HG02798 (cell line): ENCODE measurements around the gene SDF4.

ENCODE experiments used
- ATAC-seq: cut with Tn5 transposase; IDR thresholded peaks from one replicate; pipeline ENCODE4 v1.9.1; 2021; ENCODE audit warnings: mild to moderate bottlenecking; ENCODE audit not compliant: unreplicated experiment, poor library complexity

Gene SDF4

DNA sequence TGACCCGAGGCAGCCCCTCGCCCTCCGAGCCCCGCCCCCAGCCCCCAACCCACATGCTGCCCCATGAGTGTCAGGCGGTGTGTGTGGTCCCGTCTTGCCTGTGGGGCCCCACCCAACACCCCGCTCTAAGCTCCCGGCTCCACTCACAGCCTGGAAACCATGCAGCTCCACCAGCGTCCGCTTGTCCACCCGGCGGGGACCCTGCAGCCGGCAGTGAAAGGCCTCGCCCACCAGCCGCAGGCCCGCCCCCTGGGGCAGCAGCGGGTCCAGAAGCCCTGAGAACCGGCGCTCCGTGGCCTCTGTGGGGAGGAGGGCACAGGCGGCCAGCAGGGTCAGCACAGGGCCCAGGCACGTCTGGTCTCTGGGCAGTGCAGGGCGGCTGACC lies 12.0 kb upstream of the SDF4 start:
- ATAC-seq: no peak

DNA sequence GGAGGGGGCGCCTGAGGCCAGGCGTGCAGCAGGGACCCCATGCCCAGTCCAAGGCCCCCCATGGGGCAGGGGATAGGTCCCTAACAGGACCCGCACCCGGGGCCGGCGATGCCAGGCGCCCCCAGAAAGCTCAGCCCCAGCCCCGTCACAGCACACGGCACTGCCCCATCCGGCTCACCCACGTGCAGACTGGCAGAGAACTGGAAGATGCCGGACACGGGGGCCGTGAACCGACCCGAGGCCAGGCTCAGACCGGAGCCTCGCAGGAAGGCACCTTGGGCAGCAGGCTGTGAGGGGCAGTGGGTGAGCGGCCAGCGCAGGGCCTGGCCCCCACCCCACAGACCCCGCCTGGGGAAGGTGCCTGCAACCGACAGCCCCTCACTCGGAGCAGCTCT lies 11.5 kb upstream of the SDF4 start:
- no peak for ATAC-seq

DNA sequence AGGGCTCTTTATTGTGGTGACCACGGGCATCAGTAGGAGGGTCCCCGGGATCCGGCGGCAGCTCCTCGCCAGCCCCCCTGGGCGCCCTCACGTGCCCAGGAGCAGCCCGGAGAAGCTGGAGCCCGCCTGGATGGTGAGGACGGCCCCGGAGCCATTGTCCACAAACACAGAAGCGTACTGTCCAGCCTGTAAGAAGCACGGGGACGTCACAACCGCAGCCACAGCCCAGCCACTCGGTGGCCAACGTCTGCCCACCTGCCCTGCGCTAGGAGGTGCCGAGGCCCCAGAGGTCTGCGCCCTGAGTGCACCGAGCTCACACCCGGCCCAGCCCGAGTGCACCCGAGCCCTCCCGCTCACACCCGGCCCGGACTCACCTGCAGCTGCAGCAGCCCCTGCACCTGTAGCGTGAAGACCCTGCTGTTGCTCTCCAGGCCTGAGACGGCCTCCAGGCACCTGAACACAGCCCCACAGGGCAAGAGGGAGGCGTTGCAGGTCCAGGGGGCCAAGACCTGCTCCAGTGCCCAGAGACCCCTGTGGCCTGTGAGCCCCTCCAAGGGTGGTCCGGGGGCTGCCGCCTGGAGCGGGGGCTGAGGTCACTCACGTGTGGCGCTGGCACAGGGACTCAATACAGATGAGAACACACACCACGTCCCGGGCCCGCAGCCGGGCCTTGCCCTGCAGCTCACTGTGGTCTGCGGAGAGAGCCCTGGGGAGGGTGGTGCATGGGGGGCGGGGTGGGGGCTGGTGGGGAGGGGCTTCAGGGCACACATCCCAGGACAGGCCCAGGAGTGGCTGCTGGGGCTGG lies 10.9 kb upstream of the SDF4 start:
- no peak for ATAC-seq

DNA sequence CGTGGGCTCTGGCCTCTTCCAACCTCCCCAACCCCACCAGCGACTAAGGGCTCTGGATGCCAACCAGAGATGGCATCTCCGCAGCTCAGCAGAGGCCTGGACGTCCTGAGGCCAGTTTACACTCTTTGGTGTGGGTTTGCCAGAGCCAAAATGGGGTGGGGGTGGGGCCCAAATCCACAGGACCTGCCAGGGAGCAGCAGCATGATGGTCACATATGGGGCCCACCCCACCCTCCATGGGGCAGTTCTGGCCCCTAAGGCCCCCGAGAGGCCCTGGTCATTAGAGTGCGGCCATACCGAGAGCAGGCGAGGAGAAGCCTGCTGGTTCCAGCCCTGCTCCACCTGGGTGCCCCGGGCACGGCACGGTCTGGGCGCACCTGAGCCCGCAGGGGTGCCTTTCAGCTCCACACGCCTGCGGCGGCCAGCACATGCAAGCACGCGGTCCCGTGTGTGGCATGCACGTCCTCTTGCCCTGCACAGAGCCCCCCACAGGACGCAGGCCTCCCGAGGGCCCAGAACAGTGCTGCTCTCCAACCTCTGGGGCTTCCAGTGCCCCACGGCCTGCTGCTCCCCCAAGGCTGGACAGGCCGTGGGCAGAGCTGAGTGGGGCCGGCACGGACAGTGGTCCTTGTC lies 9.9 kb upstream of the SDF4 start:
- ATAC-seq: no peak

DNA sequence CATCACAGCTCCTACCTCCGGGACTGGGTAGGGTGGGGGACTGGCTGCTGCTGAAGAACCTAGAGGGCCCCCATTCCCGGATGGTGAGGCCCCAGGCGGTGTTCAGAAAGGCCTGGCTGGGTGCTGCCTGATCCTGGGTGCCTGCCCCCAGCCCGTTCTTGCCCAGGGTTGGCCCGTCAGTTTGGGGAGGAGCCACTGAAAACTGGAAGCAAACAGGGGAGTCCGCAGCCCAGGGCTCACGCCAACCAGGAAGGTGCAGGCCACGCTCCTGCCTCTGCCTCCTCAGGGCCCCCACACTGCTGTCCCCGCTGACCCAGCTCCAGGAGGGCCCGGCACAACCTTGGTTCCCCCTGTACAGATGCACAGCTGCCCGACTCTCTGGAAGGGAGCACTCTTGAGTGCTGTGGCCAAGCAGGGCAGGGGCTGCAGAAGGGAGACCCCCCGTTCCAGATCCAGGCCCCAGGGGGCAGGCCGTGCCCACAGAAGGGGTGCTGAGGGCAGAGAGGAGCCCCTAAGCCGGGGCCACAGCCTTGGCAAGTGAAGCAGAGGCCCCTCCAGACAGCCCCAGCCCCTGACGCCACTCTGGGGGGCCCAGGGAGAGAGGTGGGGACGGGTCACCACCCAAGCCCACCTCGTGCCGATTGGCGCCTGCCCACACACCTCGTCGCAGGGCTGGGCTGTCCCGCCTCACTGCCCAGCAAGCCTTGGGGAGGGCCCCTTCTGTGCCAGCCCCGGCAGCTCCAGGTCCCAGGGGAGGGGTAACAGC lies 9.2 kb upstream of the SDF4 start:
- ATAC-seq: no peak

DNA sequence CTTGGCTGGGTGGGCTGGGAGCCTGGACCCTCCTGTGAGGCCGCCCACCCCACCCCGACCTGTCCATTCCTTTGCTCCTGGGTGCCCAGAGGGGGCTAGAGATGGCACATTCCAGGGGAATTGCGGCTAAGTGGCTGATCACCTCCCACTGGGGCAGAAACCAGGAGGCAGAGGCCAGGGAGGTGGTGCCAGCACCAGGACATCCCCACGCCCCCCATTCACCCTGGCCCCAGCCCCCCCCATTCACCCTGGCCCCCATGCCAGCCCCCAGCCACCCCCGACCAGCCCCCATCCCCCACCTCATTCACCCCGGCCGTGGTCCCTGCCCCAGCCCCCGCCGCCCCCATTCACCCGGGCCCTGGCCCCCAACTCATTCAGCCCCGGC lies 8.5 kb upstream of the SDF4 start:
- no peak for ATAC-seq

DNA sequence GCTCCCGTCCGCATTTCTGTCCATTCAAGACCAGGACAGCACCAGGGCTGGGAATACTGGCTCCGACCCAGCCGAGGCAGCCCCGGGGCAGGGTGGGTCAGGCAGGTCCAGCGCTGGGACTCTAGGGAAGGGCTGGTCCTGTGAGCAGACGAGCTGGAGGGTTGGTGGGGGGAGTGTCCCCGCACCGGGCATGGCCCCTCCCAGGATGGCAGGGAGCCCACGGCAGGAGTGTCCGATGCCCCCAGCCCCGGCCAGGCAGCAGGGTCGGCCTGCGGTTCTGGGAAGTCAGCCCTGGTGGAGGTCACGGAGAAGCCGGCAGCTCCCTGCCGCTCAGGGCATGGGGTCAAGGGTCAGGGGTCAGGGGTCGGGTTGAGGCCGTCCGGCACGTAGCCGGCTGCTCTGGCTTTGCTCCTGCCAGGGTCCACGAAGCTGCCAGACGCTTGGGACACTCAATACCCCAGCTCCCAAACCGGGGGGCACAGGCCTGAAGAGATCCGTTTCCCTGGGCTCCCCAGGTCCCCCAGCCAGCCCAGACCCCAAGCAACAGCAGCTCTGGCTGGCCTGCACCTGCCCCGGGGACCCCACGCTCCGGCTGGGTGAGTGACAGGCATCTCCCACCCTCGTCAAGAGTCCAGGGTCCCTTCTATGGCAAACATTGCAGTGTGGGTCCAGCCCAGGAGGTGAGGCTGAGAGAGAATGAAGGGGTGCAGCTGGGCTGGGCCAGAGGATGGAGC lies 8.0 kb upstream of the SDF4 start:
- ATAC-seq: no peak

DNA sequence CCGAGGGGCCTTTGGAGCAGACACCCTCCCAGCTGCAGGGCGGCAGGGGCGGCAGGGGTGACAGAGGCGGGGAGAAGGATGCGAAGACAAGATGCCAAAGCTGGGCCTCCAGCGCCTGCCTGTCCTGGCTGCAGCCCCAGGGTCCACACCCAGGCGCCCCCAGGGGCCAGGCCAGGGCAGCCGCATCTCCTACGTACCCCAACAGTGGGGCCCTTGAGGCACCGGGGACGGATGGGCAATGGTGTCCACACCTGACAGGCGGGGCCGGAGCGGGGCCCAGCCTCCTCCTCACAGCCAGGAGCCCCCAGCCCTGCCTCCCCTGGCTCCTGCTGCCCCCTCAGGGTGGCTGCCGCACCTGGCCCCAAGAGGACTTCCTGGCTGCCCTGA lies 7.4 kb upstream of the SDF4 start:
- no peak for ATAC-seq

DNA sequence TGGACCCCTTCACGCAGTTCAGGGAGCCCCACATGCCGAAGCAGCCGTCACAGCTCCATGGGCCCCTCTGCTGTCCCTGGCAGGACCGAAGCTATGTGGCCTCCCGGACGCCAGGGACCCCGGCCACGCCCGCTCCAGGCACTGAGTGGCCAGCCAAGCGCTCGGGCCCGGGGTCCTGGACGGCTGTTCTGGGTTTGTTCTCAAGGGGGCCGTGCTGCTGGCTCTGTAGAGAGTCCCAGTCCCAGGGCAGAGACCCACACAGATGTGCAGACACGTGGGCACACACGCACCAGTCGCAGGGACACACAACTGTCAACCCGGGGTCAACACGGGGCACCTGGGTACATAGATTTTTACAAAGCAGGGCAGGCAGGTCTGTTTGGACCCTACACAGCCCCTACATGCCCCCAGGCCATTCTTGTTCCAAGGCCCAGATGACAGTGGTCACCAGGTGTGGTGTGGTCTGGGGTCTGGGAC lies 6.9 kb upstream of the SDF4 start:
- no peak for ATAC-seq

DNA sequence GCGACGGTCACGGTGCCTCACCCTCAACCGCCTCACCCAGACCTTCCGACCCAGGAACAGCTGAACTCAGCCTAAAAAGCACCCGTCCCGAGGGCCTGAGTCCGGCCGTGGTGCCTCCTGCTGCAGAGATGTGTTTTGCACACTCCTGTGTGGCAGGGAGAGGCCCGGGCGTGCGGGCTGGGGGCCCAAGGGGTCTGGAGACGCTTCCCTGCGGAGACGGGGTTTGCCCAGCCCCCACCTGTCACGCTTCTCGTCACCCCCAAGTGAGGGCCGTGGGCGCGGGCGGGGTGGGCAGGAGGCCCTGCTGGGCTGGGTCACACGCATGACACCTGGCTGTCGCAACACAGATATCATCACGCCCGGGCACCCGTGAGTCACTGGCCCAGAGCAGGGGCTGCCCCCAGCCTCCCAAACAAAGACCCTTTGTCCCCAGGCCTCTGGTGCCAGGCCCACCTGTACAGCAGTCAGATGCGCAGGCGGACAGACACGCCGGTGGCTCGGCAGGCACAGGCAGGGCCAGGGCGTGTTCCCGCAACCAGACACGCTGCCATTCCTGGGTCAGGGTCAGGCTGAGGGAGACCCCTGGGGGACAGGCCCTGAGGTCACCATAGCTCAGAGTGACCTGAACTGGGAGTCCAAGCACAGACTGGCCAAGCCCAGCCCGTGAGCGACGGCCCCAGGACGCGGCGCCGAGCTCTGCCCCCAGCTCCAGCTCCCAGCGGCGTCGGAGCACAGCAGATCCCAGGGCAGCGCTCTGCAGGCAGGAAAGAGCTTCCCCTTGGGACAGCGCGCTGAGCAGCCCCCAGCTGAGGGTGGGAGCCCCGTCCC lies 6.3 kb upstream of the SDF4 start:
- ATAC-seq: no peak

DNA sequence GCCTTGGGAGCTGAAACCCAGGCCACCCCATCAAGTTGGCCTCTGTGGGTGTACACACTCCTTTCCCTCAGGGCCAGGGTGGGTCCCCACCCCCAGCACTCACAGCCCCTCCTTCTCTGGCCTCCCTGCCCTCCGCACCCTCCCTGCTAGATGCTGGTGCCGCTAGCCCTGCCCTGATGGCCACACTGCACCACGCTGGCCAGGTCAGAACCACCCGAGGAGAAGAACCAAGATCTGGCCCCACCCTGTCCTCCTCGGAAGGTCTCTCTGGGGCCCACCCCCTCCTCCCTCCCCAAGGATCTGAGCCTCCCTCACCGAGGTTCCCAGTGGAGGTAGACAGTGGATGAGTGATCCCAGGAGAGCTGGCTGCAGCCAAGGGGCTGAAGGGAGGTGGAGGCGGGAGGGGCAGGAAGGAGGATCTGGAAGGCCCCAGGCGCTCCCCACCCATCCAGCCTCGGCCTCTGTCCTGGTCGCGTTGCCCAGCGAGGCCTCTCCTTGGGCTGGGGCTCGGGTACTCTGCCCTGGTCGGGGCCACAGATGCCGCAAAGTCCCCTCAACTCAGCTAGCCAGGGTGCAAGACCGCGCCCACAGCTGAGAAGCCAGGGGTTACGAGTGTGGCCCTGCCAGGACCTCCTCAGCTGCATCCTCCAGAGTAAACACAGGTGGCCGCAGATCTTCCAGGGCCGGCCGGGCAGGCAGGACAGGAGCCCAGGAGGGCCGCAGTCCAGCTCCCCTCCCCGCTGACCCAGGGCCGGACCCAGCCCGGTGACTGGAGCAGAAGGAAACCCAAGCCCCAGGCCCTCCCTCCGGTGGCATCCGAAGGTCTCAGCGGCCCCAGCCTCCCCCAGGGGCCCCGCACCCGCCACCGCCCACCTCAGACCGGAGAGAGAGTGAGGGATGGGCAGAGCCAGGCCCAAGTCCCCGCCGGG lies 5.4 kb upstream of the SDF4 start:
- ATAC-seq: no peak

DNA sequence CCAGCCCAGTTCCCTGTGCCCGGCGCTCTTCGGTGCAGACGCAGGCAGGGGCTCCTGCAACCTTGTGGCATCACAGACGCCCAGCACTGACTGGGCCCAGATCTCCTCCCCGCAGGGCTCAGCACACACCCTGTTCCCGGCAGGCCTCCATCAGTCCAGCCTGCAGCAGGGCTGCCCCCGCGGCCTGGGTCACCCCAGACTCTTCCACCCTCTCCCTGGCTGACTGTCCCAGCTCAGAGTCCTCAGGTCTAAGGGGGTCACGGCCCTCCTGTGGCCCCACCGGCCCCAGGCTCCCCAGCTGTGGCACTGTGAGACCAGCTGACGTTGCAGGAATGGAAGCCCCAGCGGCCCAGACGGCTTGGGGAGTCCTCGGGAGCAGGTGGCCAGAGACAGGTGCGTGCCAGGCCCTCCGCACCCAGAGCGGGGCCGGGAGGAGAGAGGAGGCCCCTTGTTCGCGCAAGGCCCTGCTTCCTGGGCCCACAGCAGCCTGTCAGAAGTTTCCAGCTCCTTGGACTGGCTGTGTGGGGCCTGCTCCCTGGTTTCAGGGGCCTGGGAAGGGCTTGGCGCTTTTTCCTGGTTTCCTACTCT lies 4.5 kb upstream of the SDF4 start:
- no peak for ATAC-seq

DNA sequence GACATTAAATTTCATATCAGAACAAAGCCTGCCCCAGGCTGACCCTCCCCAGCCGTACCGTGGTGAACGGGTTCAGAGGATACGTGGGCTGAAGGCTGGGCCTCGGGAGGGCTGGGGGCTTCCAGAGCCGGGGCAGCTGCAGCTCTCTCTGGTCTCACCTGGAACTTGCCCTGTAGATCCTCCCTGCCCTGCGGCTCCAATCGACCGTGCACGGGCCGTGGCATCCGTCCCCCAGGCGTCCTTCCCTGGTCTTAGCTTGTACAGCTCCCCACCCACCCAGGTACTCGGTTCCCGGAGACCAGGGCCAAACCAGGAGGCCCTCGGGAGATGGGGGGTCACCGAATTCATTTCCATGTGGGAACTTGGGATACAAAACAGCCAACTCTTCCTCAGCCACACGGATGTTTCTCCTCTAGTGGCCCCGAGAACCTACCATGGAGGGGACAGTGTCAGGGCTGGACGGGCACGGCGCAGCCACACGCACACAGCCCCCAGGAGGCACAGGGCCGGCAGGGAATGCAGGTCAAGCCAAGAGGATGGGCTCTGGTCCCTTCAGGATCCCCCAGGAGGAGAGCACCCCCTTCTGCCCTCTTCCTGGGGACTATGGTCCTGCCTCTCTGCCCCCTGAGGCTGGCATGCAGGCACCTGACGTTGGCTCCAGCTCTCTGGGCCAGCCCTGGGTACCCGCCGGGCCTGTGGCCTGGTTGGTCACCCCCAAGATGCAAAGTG lies 3.4 kb upstream of the SDF4 start:
- no peak for ATAC-seq

DNA sequence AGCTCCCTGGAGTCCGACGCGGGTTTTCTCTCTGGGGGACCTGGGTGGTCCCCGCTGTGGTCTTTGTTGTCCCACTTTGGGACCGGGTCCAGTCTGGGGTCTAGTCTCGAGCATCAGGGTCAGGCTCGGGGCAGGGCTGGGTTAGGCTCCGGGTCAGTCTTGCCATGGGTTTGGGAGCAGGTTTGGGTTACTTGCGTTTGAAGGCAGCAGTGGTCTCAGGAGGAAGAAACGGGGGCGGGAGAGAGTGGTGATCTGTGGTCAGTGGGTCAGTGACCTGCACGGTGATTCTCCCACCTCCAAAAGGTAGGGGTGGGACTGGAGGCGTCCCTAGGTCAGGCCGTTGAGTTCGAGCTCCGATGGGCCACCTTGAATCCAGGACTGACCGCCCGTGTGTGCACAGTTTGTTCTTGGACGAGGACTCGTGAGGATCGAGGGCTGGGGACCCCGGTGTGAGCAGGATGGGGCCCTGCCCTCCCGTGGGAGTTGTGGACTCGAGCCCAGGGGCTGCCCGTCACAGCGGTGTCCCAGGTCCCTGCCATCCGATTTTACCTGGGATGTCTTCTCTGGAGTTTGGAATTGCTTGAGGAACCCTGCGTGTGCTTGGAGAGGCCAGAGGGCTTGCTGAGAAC lies 2.5 kb upstream of the SDF4 start:
- no peak for ATAC-seq

DNA sequence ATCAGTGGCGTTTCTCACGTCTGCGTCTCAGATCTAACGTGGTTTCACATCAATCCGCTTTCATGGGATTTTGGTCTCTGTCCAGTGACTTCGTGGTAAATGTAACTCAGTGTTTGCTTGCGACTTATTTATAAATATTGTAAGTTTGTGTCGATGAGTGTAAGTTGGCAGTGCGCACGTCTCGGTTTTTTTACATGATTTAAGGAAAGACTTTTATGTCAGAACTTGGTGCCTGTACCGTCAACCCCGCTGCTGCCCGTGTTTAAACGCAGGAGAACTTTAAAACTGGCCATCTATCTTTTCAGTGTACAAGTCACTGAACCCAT lies 1.7 kb upstream of the SDF4 start:
- ATAC-seq: no peak

DNA sequence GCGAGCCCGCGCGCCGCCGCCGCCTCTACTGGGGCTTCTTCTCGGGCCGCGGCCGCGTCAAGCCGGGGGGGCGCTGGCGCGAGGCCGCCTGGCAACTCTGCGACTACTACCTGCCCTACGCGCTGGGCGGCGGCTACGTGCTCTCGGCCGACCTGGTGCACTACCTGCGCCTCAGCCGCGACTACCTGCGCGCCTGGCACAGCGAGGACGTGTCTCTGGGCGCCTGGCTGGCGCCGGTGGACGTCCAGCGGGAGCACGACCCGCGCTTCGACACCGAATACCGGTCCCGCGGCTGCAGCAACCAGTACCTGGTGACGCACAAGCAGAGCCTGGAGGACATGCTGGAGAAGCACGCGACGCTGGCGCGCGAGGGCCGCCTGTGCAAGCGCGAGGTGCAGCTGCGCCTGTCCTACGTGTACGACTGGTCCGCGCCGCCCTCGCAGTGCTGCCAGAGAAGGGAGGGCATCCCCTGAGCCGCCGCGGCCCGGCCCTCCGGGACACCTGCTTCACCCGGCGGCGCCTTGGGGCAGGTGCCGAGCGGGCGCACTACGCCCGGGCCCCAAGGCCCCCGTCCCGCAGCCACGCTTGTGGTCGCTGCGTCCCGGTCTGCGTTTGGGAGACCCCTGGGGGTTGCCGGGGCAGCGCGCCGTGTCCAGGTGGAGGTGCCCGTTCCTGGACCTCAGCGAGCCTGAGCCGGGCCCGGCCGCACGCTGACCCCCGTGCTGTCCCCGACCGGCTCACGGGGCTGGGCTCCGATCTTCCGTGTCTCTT lies 1.2 kb upstream of the SDF4 start:
- no peak for ATAC-seq
